GM21528 (cell line): ENCODE measurements around the gene GABPB2.
"Not testable (repeated sequence)": the region's sequence is repeated elsewhere in the genome, so short reads cannot be mapped to it uniquely, and the experiment has no call there.

Experiments used
- ATAC-seq: cut with Tn5 transposase; IDR thresholded peaks from one replicate; pipeline ENCODE4 v1.9.1; 2021; ENCODE audit warnings: mild to moderate bottlenecking, moderate library complexity; ENCODE audit not compliant: unreplicated experiment, low FRiP score

Gene GABPB2

GRCh38 chr1:151059109-151060006 lies 11.2 kb upstream of the GABPB2 start, which contains the start of gene CDC42SE1:
Gene CDC42SE1 (minus strand): TSS chr1:151059622. CDS start chr1:151055730, 3,892 bp downstream.
- ATAC-seq = peak; percentile 69

GRCh38 chr1:151060007-151060656 lies 10.4 kb upstream of the GABPB2 start, which contains the start of gene MLLT11:
Gene MLLT11 (plus strand): TSS chr1:151060397. CDS start chr1:151067225, 6,828 bp downstream.
- ATAC-seq = no peak

- ATAC-seq = no peak
Measured at GRCh38 chr1:151060657-151061421, 9.7 kb upstream of the GABPB2 start.

GRCh38 chr1:151061704-151062103 lies 8.9 kb upstream of the GABPB2 start:
- no peak for ATAC-seq

GRCh38 chr1:151062741-151063371 lies 7.7 kb upstream of the GABPB2 start:
- ATAC-seq = no peak

- ATAC-seq = no peak
Measured at GRCh38 chr1:151065089-151065645, 5.4 kb upstream of the GABPB2 start.

GRCh38 chr1:151067185-151067584 lies 3.4 kb upstream of the GABPB2 start:
- no peak for ATAC-seq

GRCh38 chr1:151069103-151069486 lies 1.5 kb upstream of the GABPB2 start:
- no peak for ATAC-seq

- no peak for ATAC-seq
Measured at GRCh38 chr1:151072224-151072623, 1.7 kb downstream of the GABPB2 start.

- ATAC-seq = no peak
Measured at GRCh38 chr1:151085953-151086559, 15.5 kb downstream of the GABPB2 start.

- ATAC-seq = not testable (repeated sequence)
Measured at GRCh38 chr1:151097426-151097825, 26.9 kb downstream of the GABPB2 start.

- no peak for ATAC-seq
Measured at GRCh38 chr1:151098126-151098525, 27.6 kb downstream of the GABPB2 start.

- no peak for ATAC-seq
Measured at GRCh38 chr1:151104630-151105029, 34.1 kb downstream of the GABPB2 start.

GRCh38 chr1:151106894-151107293 lies 36.3 kb downstream of the GABPB2 start:
- no peak for ATAC-seq

GRCh38 chr1:151108331-151108730 lies 37.8 kb downstream of the GABPB2 start:
- ATAC-seq = no peak

GRCh38 chr1:151113877-151114276 lies 43.3 kb downstream of the GABPB2 start:
- ATAC-seq = no peak

- ATAC-seq = no peak
Measured at GRCh38 chr1:151124763-151125403, 54.3 kb downstream of the GABPB2 start.

GRCh38 chr1:151128800-151129199 lies 58.2 kb downstream of the GABPB2 start:
- no peak for ATAC-seq

- ATAC-seq = peak; percentile 74
Measured at GRCh38 chr1:151130987-151131586, 60.5 kb downstream of the GABPB2 start.
